GM12873 (cell line): ENCODE data around the gene NT5DC1.

Experiments
- TF ChIP-seq, protein P1 (sequence below): IDR thresholded peaks from 2 replicates; pipeline ENCODE4 v1.5.1; 2012; ENCODE audit warnings: low read depth, mild to moderate bottlenecking, moderate library complexity, low read length, control low read depth; ENCODE audit not compliant: insufficient read depth; ENCODE audit errors: missing control alignments

Gene NT5DC1

DNA sequence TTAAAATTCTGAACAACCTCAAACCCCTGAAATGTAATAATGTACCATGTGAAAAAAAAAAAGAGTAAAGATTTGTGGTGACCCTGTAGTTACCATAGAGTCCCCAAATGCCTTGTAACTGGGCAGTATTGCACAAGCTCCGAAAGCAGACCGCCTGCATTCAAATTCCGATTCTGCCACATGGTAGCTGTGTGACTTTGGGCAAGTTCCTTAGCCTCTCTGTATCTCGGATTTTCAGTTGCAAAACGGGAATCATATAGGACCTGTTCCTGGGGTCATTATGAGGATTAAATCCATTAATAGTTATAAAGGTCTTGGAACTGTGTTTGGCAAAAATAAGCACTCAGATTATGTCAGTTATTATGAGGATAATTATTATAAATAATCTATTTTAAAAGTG lies 109.7 kb downstream of the NT5DC1 start:
- TF ChIP-seq, protein P1, sequence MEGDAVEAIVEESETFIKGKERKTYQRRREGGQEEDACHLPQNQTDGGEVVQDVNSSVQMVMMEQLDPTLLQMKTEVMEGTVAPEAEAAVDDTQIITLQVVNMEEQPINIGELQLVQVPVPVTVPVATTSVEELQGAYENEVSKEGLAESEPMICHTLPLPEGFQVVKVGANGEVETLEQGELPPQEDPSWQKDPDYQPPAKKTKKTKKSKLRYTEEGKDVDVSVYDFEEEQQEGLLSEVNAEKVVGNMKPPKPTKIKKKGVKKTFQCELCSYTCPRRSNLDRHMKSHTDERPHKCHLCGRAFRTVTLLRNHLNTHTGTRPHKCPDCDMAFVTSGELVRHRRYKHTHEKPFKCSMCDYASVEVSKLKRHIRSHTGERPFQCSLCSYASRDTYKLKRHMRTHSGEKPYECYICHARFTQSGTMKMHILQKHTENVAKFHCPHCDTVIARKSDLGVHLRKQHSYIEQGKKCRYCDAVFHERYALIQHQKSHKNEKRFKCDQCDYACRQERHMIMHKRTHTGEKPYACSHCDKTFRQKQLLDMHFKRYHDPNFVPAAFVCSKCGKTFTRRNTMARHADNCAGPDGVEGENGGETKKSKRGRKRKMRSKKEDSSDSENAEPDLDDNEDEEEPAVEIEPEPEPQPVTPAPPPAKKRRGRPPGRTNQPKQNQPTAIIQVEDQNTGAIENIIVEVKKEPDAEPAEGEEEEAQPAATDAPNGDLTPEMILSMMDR = no peak

DNA sequence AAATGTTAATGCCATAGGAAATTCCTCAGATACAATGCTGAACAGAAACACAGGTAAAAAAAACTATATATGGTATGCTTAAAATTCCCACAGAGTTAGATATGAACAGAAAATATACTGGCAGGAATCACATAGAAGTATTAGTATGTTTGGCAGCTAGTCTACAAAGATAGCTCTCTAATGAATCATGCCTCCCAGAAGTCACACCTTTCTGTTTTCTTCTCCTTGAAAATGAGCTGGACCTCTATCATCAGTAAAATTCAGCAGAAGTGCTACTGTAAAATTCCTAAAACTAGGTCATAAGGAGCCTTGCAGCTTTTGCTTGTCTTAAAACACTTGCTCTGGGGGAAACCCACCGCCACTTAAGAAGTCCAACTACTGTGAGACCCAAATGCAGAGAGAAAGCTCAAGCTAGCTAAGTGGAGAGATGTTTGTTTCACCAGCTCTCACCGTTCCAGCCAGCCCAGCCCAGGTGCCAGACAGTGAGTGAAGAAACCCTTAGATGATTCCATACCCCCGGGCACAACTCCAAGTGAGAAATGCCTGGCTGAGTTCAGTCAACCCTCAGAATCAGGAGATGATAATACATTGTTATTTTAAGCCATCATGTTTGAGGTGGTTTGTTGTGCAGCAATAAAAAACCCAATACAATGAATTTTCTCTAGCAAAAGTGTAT lies 110.2 kb downstream of the NT5DC1 start:
- TF ChIP-seq, protein P1 = no peak

DNA sequence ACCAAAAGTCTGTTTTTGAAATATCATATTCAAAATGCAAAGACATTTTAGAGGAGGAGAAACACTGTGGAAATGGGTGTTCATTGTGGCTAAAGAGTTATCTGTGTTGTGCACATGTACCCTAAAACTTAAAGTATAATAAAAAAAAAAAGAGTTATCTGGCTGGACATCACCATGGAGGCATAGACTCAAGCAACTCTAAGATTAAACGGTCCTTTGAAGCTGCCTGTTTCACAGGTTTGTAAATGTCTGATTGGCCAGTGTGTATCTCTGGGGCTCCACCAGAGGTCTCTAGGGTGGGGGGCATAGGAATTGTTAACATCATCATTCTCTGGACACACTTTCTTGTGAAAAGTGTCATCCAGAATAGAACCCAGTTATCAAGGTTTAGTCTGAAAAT lies 114.0 kb downstream of the NT5DC1 start:
- TF ChIP-seq, protein P1 = no peak

- TF ChIP-seq, protein P1 = no peak
These were observed 114.8 kb downstream of the NT5DC1 start for GRCh38 chr6:116215414-116215813.

- TF ChIP-seq, protein P1 = peak; percentile 47
These were observed 116.4 kb downstream of the NT5DC1 start for GRCh38 chr6:116217069-116217468.

- TF ChIP-seq, protein P1 = peak; percentile 27
These were observed 117.5 kb downstream of the NT5DC1 start for GRCh38 chr6:116218172-116218633.

DNA sequence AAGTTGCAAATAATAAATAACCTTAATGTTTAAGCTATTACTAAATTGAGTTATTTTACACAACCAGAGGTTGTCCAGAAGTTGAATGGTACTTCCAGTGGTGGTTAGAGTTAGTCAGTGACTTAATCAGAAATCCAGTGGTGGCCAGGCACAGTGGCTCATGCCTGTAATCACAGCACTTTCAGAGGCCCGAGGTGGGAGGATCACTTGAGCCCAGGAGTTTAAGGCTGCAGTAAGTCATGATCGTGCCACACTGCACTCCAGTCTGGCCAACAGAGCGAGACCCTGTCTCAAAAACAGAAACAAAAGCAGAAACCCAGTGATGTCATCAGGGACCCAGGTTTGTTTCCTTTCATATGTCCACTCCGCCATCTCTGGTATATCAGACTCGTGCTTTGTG lies 118.2 kb downstream of the NT5DC1 start:
- TF ChIP-seq, protein P1 = no peak

- TF ChIP-seq, protein P1 = no peak
These were observed 120.4 kb downstream of the NT5DC1 start for GRCh38 chr6:116221067-116221466.
